ENCODE data around the gene HBG2.

GRCh38 chr11:5300251-5300650 lies 45.7 kb upstream of the HBG2 start:
- no peak for TF ChIP-seq GATA2 (IDR thresholded peaks at IDR 0.05; ENCODE audit: low read depth, low read length)
- TF ChIP-seq GATA3 (IDR thresholded peaks at IDR 0.05; ENCODE audit: low read depth, low read length): no peak
